Skeletal muscle cell (primary cell): ENCODE results near the gene RPS8.
"Not testable (repeated sequence)": the region's sequence is repeated elsewhere in the genome, so short reads cannot be mapped to it uniquely, and the experiment has no call there.

Experiments
- DNase-seq: peaks from one replicate; pipeline ENCODE4 v3.0.0-alpha.2; 2010; ENCODE audit warnings: low read depth
- H3K4me3 ChIP-seq: 2 replicates; pipeline ENCODE4 v1.5.1; 2011; ENCODE audit warnings: low read depth, mild to moderate bottlenecking, control low read depth, low read length, moderate library complexity

The RPS8 gene

GRCh38 chr1:44778705-44779576 lies 3.6 kb downstream of the RPS8 start:
- H3K4me3 ChIP-seq: no peak overlapping the region
- DNase-seq: no peak

- no peak overlapping the region for H3K4me3 ChIP-seq
- DNase-seq: no peak
Measured at GRCh38 chr1:44780583-44781121, 5.3 kb downstream of the RPS8 start.

GRCh38 chr1:44783697-44784093 lies 8.4 kb downstream of the RPS8 start:
- no peak for DNase-seq
- H3K4me3 ChIP-seq: peak overlapping the region; percentile 31

- no peak for DNase-seq
- peak overlapping the region; percentile 31 for H3K4me3 ChIP-seq
Measured at GRCh38 chr1:44784094-44785028, 9.0 kb downstream of the RPS8 start.

GRCh38 chr1:44785029-44785380 lies 9.7 kb downstream of the RPS8 start:
- DNase-seq: no peak
- H3K4me3 ChIP-seq: no peak overlapping the region

- H3K4me3 ChIP-seq: peak overlapping the region; percentile 45
- no peak for DNase-seq
Measured at GRCh38 chr1:44785501-44786137, 10.3 kb downstream of the RPS8 start.

GRCh38 chr1:44786138-44786840 lies 10.9 kb downstream of the RPS8 start:
- no peak for DNase-seq
- peak overlapping the region; percentile 45 for H3K4me3 ChIP-seq

- no peak for DNase-seq
- H3K4me3 ChIP-seq: no peak overlapping the region
Measured at GRCh38 chr1:44786841-44787426, 11.6 kb downstream of the RPS8 start.

- H3K4me3 ChIP-seq: no peak overlapping the region
- no peak for DNase-seq
Measured at GRCh38 chr1:44787506-44787905, 12.2 kb downstream of the RPS8 start.

- no peak for DNase-seq
- no peak within 1 kb of the TSS for H3K4me3 ChIP-seq
Measured at GRCh38 chr1:44788120-44788860, 12.9 kb downstream of the RPS8 start, which contains the start of gene BEST4. Gene BEST4, minus strand, starts transcription at chr1:44788170. Its CDS starts 465 bp downstream, at chr1:44787705.

GRCh38 chr1:44790968-44791801 lies 15.8 kb downstream of the RPS8 start:
- no peak for DNase-seq
- H3K4me3 ChIP-seq: no peak overlapping the region

- no peak overlapping the region for H3K4me3 ChIP-seq
- DNase-seq: no peak
Measured at GRCh38 chr1:44792736-44793502, 17.6 kb downstream of the RPS8 start.

- not testable (repeated sequence) for DNase-seq, H3K4me3 ChIP-seq
Measured at GRCh38 chr1:44797886-44798285, 22.5 kb downstream of the RPS8 start.

- no peak overlapping the region for H3K4me3 ChIP-seq
- no peak for DNase-seq
Measured at GRCh38 chr1:44798481-44799365, 23.4 kb downstream of the RPS8 start.

- H3K4me3 ChIP-seq: peak within 1 kb of the TSS; percentile 92
- peak; percentile 93 for DNase-seq
Measured at GRCh38 chr1:44799770-44800584, 24.6 kb downstream of the RPS8 start, which contains the start of gene PLK3. Gene PLK3, plus strand, starts transcription at chr1:44800377. Its CDS starts 87 bp downstream, at chr1:44800464.
